ENCODE measurements around the gene ARFGEF3.

Gene ARFGEF3

GRCh38 chr6:138240476-138241245 is 78.9 kb downstream of the ARFGEF3 start:
- no peak for DNase-seq (ENCODE audit: low read depth)

- no peak for DNase-seq (ENCODE audit: low read depth)
Observed at GRCh38 chr6:138241381-138241780, 79.6 kb downstream of the ARFGEF3 start.

GRCh38 chr6:138241934-138242333 is 80.2 kb downstream of the ARFGEF3 start:
- DNase-seq (ENCODE audit: low read depth) = no peak

DNA sequence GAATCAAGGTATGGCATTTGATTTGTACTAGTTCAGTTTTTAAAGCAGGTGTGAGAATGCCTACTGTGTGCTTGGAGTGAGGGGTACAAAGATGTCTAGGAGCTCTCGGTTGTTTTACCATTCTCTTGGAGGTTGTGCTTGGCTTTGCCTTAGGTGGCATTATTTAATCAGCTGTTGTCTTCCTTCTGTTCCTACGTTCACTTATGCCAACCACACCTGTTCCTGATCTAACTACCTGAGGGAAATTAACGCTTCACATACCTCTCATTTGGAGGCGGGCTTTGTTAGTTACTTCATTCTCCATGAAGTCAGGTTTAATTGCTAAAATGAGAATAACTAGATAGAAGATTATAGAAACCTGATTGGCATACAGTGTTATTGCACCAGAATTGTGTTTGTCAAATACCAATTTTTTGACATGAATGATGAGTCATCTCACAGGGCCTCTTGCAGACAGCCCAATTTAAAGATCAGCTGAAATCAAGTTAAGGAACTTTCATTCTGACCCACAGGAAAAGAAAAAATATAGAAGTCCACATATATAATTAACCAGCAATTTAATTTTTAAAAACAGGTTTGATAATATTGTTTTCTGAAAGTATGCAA is 81.4 kb downstream of the ARFGEF3 start:
- no peak for DNase-seq (ENCODE audit: low read depth)

- no peak for DNase-seq (ENCODE audit: low read depth)
Observed at GRCh38 chr6:138245751-138246150, 84.0 kb downstream of the ARFGEF3 start.

- no peak for DNase-seq (ENCODE audit: low read depth)
Observed at GRCh38 chr6:138246650-138247440, 85.1 kb downstream of the ARFGEF3 start.

GRCh38 chr6:138248011-138248410 is 86.3 kb downstream of the ARFGEF3 start:
- DNase-seq (ENCODE audit: low read depth) = no peak

DNA sequence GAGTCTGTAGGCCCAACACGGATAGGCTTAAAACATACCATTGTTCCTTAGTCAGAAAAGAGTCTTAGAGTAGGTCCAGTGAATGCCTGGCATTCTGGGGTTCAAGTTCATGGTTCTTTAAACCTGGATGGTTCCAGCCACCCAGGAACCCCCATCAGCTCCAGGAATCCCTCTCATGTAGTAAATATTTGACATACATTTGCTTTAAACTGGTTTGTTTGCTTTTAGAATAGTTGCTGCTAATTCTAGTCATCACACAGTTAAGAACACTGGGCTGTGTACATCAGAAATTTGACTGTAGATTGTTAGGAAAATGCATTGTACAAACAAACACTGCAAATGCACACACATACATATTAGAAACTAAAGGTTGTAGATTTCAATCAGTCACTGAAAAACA is 87.1 kb downstream of the ARFGEF3 start:
- DNase-seq (ENCODE audit: low read depth) = no peak

GRCh38 chr6:138250053-138250452 is 88.3 kb downstream of the ARFGEF3 start:
- DNase-seq (ENCODE audit: low read depth) = no peak

- DNase-seq (ENCODE audit: low read depth) = no peak
Observed at GRCh38 chr6:138250513-138251247, 88.9 kb downstream of the ARFGEF3 start.

- no peak for DNase-seq (ENCODE audit: low read depth)
Observed at GRCh38 chr6:138253731-138254130, 92.0 kb downstream of the ARFGEF3 start.

GRCh38 chr6:138255443-138255842 is 93.7 kb downstream of the ARFGEF3 start:
- DNase-seq (ENCODE audit: low read depth) = no peak

GRCh38 chr6:138257638-138258040 is 95.9 kb downstream of the ARFGEF3 start:
- DNase-seq (ENCODE audit: low read depth) = no peak

GRCh38 chr6:138258197-138258596 is 96.5 kb downstream of the ARFGEF3 start:
- DNase-seq (ENCODE audit: low read depth) = no peak

DNA sequence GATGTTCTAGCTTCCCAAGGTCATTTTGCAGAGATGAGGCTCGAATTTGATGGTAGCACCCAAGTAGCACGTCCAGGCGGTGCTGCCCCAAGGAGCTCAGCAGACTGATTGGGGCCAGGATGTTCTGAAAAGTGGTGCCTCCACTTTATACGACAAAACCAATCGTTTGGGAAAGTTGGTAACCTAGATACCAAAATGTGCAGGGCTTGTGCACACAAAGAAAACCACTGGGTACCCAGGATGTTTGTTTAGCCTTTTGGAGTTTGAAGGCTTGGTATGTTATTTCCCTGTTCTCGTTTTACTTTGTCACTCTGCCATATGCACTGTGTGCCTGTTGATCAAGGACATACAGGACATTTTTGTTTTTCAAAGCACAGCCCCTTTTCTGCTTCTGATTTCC is 97.3 kb downstream of the ARFGEF3 start:
- DNase-seq (ENCODE audit: low read depth) = no peak

DNA sequence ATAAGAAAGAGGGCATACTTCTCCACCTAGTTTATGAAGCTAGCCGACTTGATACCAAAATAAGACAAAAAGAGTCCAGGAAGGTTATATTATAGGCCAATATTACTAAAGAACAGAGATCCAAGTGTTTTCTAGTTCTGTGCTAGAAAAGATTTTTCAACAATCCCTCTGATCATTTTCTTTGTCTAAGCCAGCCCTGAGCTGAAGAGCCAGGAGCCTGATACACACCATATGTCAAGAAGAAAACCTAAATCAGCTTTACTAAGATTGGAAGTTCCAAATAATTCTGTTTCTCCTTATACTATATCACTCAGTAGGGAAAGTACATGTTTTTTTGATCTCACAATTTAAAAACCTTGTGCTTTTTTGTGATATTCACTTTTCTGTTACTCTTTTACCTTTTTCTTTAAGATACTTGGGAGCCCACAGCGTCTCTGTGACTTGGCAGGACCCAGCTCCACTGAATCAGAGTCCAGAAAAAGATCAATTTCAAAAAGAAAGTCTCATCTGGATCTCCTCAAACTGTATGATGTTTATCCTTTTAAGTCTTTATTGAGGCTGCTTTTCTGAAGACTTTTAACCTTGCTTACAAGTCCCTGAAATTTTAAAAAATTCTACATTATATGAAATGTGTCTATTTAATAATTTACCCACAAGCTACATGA is 99.5 kb downstream of the ARFGEF3 start:
- DNase-seq (ENCODE audit: low read depth) = no peak

- no peak for DNase-seq (ENCODE audit: low read depth)
Observed at GRCh38 chr6:138263963-138264362, 102.2 kb downstream of the ARFGEF3 start.

GRCh38 chr6:138264372-138264880 is 102.7 kb downstream of the ARFGEF3 start:
- DNase-seq (ENCODE audit: low read depth) = no peak

- DNase-seq (ENCODE audit: low read depth) = no peak
Observed at GRCh38 chr6:138266095-138266494, 104.4 kb downstream of the ARFGEF3 start.

- no peak for DNase-seq (ENCODE audit: low read depth)
Observed at GRCh38 chr6:138267971-138268895, 106.5 kb downstream of the ARFGEF3 start.
